ENCODE data around the gene CUX1. TPM values are rescaled to one million over a fixed set of nuclear protein-coding genes. Genes with fewer than 3 reads are reported as not detected.

Gene CUX1
- total RNA-seq, 1 donor from 2014 or later, result 50.6 TPM

- TF ChIP-seq EZH2 (IDR thresholded peaks at IDR 0.05; ENCODE audit: insufficient read depth, low read length) (no peak), CTCF (IDR thresholded peaks at IDR 0.05; ENCODE audit: insufficient read depth, low read depth, low read length) (no peak)
- H3K27ac Mint-ChIP-seq (ENCODE audit: unreplicated experiment), result no peak overlapping the region
- H3K27me3 ChIP-seq (ENCODE audit: insufficient read depth, low read length), result no peaks in the 10 kb centered on the region
- H3K79me2 ChIP-seq (ENCODE audit: insufficient read depth, low read length), result no peaks in the 10 kb centered on the region
- no peak overlapping the region for H3K9ac ChIP-seq (ENCODE audit: low read length)
- H4K20me1 ChIP-seq (ENCODE audit: insufficient read depth, low read length), result peaks cover 3% of the 10 kb centered on the region
- H3K36me3 ChIP-seq (ENCODE audit: insufficient read depth, low read length), result peaks cover 6% of the 10 kb centered on the region
- no peaks in the 10 kb centered on the region for H3K9me3 Mint-ChIP-seq (ENCODE audit: unreplicated experiment)
- no peak for FAIRE-seq
- H3K4me2 ChIP-seq (ENCODE audit: low read length), result no peak overlapping the region
- no peak overlapping the region for H3K4me3 ChIP-seq (ENCODE audit: insufficient read depth, low read depth, low read length)
- no peaks in the 10 kb centered on the region for H3K4me1 ChIP-seq (ENCODE audit: insufficient read depth, low read length)
- no peaks in the 10 kb centered on the region for H3K4me1 Mint-ChIP-seq (ENCODE audit: low read depth, unreplicated experiment)
- H3K27me3 Mint-ChIP-seq (ENCODE audit: low read depth, unreplicated experiment), result no peaks in the 10 kb centered on the region
- peaks cover 15% of the 10 kb centered on the region for H3K36me3 Mint-ChIP-seq (ENCODE audit: low read depth, unreplicated experiment)
- no peak overlapping the region for H3K27ac ChIP-seq (ENCODE audit: low read depth, low read length)
- no peak for DNase-seq (ENCODE audit: low read depth)
- no peak overlapping the region for H2AFZ ChIP-seq (ENCODE audit: low read depth, low read length)
- H3K4me3 Mint-ChIP-seq (ENCODE audit: unreplicated experiment), result no peak overlapping the region
- H3K9me3 ChIP-seq (ENCODE audit: insufficient read depth, low read depth, low read length), result no peaks in the 10 kb centered on the region
Measured at GRCh38 chr7:102204212-102204611, 386.8 kb downstream of the CUX1 start.

GRCh38 chr7:102205915-102206314, 388.5 kb downstream of the CUX1 start:
- no peaks in the 10 kb centered on the region for H3K4me1 ChIP-seq (ENCODE audit: insufficient read depth, low read length)
- TF ChIP-seq CTCF (IDR thresholded peaks at IDR 0.05; ENCODE audit: insufficient read depth, low read depth, low read length) (no peak), EZH2 (IDR thresholded peaks at IDR 0.05; ENCODE audit: insufficient read depth, low read length) (no peak)
- FAIRE-seq, result no peak
- H3K4me2 ChIP-seq (ENCODE audit: low read length), result no peak overlapping the region
- DNase-seq (ENCODE audit: low read depth), result no peak
- Mint-ChIP-seq H3K27me3 (ENCODE audit: low read depth, unreplicated experiment) (no peaks in the 10 kb centered on the region), H3K4me3 (ENCODE audit: unreplicated experiment) (no peak overlapping the region), H3K27ac (ENCODE audit: unreplicated experiment) (no peak overlapping the region), H3K9me3 (ENCODE audit: unreplicated experiment) (no peaks in the 10 kb centered on the region), H3K36me3 (ENCODE audit: low read depth, unreplicated experiment) (peaks cover 14% of the 10 kb centered on the region), H3K4me1 (ENCODE audit: low read depth, unreplicated experiment) (no peaks in the 10 kb centered on the region)
- no peak overlapping the region for H3K9ac ChIP-seq (ENCODE audit: low read length)
- no peaks in the 10 kb centered on the region for H3K27me3 ChIP-seq (ENCODE audit: insufficient read depth, low read length)
- H3K79me2 ChIP-seq (ENCODE audit: insufficient read depth, low read length), result no peaks in the 10 kb centered on the region
- no peak overlapping the region for H3K4me3 ChIP-seq (ENCODE audit: insufficient read depth, low read depth, low read length)
- H2AFZ ChIP-seq (ENCODE audit: low read depth, low read length), result no peak overlapping the region
- H4K20me1 ChIP-seq (ENCODE audit: insufficient read depth, low read length), result peaks cover 3% of the 10 kb centered on the region
- no peak overlapping the region for H3K27ac ChIP-seq (ENCODE audit: low read depth, low read length)
- peaks cover 6% of the 10 kb centered on the region for H3K36me3 ChIP-seq (ENCODE audit: insufficient read depth, low read length)
- no peaks in the 10 kb centered on the region for H3K9me3 ChIP-seq (ENCODE audit: insufficient read depth, low read depth, low read length)

- no peaks in the 10 kb centered on the region for H3K9me3 ChIP-seq (ENCODE audit: insufficient read depth, low read depth, low read length)
- Mint-ChIP-seq H3K27ac (ENCODE audit: unreplicated experiment) (no peak overlapping the region), H3K36me3 (ENCODE audit: low read depth, unreplicated experiment) (peaks cover 14% of the 10 kb centered on the region), H3K4me3 (ENCODE audit: unreplicated experiment) (no peak overlapping the region), H3K27me3 (ENCODE audit: low read depth, unreplicated experiment) (no peaks in the 10 kb centered on the region), H3K4me1 (ENCODE audit: low read depth, unreplicated experiment) (no peaks in the 10 kb centered on the region), H3K9me3 (ENCODE audit: unreplicated experiment) (no peaks in the 10 kb centered on the region)
- TF ChIP-seq EZH2 (IDR thresholded peaks at IDR 0.05; ENCODE audit: insufficient read depth, low read length) (no peak), CTCF (IDR thresholded peaks at IDR 0.05; ENCODE audit: insufficient read depth, low read depth, low read length) (no peak)
- peaks cover 5% of the 10 kb centered on the region for H3K36me3 ChIP-seq (ENCODE audit: insufficient read depth, low read length)
- no peak overlapping the region for H3K27ac ChIP-seq (ENCODE audit: low read depth, low read length)
- no peaks in the 10 kb centered on the region for H4K20me1 ChIP-seq (ENCODE audit: insufficient read depth, low read length)
- no peaks in the 10 kb centered on the region for H3K27me3 ChIP-seq (ENCODE audit: insufficient read depth, low read length)
- FAIRE-seq, result no peak
- no peaks in the 10 kb centered on the region for H3K79me2 ChIP-seq (ENCODE audit: insufficient read depth, low read length)
- no peak overlapping the region for H3K9ac ChIP-seq (ENCODE audit: low read length)
- no peak for DNase-seq (ENCODE audit: low read depth)
- H3K4me2 ChIP-seq (ENCODE audit: low read length), result no peak overlapping the region
- H3K4me3 ChIP-seq (ENCODE audit: insufficient read depth, low read depth, low read length), result no peak overlapping the region
- no peak overlapping the region for H2AFZ ChIP-seq (ENCODE audit: low read depth, low read length)
- H3K4me1 ChIP-seq (ENCODE audit: insufficient read depth, low read length), result no peaks in the 10 kb centered on the region
Measured at GRCh38 chr7:102208826-102209225, 391.4 kb downstream of the CUX1 start.

Measured in astrocyte (in vitro differentiated cells and primary cell).